HPDE6-E6E7 (cell line): ENCODE results near the gene QTRT2.

Experiments used
- DNase-seq: peaks from one replicate; pipeline ENCODE4 v3.0.0; 2011; ENCODE audit warnings: missing footprints; ENCODE audit errors: extremely low spot score

The QTRT2 gene

DNA sequence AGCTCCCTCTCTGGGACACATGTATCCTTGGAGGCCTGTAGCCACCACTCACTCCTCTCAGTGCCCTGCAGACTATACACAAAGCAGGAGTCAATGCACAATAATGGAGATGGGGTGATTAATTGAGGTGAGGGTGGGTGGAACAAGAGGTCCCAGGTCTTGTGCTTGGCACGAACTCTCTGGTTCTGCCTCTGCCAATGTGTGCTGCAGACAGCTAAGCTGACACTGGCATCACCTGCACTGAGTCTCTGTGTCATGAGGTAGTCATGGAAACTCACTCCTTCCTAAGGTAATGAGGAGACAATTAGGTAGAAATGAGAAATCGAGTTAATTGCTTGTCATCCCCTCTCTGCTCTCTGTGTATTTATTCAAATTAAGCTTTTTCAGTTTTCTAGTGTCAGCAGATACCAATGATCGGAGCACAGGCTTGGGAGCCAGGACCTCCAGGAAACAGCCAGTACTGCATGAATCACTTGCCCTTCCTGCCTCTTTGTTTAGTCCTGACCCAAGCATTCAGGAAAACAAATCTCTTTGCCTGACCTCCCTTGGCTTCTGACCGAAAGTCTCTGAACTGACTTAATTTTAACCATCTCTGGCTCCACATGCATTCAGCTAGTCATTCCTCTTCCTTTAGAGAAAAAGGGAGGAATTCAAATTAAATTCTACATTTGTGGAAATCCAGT lies 65.6 kb downstream of the QTRT2 start:
- DNase-seq = peak; percentile 26

- DNase-seq = no peak
Observed at GRCh38 chr3:114126461-114126860, 69.9 kb downstream of the QTRT2 start.

GRCh38 chr3:114127517-114127916 lies 71.0 kb downstream of the QTRT2 start:
- no peak for DNase-seq

- DNase-seq = no peak
Observed at GRCh38 chr3:114128231-114128630, 71.7 kb downstream of the QTRT2 start.

DNA sequence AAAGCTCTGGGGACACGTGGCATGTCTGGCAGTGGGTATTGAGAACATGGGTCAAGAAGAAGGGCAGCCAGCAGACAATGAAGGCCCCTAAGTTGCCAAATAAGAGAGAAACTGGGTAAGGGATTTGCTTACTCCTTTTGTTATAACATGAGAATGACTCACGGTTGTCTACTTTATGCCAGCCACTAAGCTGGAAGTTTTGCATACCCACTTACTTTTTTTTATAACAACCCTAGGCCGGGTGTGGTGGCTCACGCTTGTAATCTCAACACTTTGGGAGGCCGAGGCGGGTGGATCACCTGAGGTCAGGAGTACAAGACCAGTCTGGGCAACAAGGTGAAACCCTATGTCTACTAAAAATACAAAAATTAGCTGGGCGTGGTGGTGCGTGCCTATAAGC lies 72.3 kb downstream of the QTRT2 start:
- no peak for DNase-seq

GRCh38 chr3:114132500-114132899 lies 76.0 kb downstream of the QTRT2 start:
- no peak for DNase-seq

- DNase-seq = no peak
Observed at GRCh38 chr3:114133947-114134346, 77.4 kb downstream of the QTRT2 start.
